Smooth muscle cell of bladder (primary cell): ENCODE data around the gene P2RY14. TPM values are rescaled to one million over a fixed set of nuclear protein-coding genes. Genes with fewer than 3 reads are reported as not detected.

ENCODE experiments used
- total RNA-seq: library from RNA; depleted of rRNA; stranded (reverse); fragments of >200 nt; gene quantifications from 2 replicates; pipeline ENCODE4 v1.2.3, GENCODE V29; 2014

Gene P2RY14
- total RNA-seq = 0.43 TPM in 1 of 2 replicates, not detected in the other

GRCh38 chr3:151278230-151278629 is at the start of gene P2RY14:
Gene P2RY14 (minus strand): TSS chr3:151278542. CDS start chr3:151214316, 64,226 bp downstream.

GRCh38 chr3:151316267-151316991 is 38.1 kb upstream of the P2RY14 start, which contains the start of gene GPR87:
Gene GPR87 (minus strand): TSS chr3:151316820. CDS start chr3:151300100, 16,720 bp downstream.

GRCh38 chr3:151203051-151203420 is 75.3 kb downstream of the P2RY14 start, which contains the start of gene GPR171:
Gene GPR171 (minus strand): TSS chr3:151203216. CDS start chr3:151199386, 3,830 bp downstream.

Other genes with a start within 250 kb of the P2RY14 start
- gene MED12L, start 192.9 kb downstream of the P2RY14 start, total RNA-seq = 0.14 and 0.28 TPM in 2 replicates
- not detected in 2 replicates for gene GPR171, start 75.3 kb downstream of the P2RY14 start, total RNA-seq
- under 0.01 TPM in 1 of 2 replicates, not detected in the other for gene GPR87, start 38.3 kb upstream of the P2RY14 start, total RNA-seq
- not detected in 2 replicates for gene P2RY13, start 51.0 kb upstream of the P2RY14 start, total RNA-seq
- 0.28 and 0.46 TPM in 2 replicates for gene P2RY12, start 106.2 kb upstream of the P2RY14 start, total RNA-seq
- 0.71 and 6.1 TPM in 2 replicates for gene IGSF10, start 182.5 kb upstream of the P2RY14 start, total RNA-seq